HK-2 (cell line): Measurements from ENCODE around the gene CDT1.

Experiments used
- DNase-seq: peaks from one replicate; pipeline ENCODE4 v3.0.0-alpha.2; 2018; ENCODE audit not compliant: unreplicated experiment

The CDT1 gene

DNA sequence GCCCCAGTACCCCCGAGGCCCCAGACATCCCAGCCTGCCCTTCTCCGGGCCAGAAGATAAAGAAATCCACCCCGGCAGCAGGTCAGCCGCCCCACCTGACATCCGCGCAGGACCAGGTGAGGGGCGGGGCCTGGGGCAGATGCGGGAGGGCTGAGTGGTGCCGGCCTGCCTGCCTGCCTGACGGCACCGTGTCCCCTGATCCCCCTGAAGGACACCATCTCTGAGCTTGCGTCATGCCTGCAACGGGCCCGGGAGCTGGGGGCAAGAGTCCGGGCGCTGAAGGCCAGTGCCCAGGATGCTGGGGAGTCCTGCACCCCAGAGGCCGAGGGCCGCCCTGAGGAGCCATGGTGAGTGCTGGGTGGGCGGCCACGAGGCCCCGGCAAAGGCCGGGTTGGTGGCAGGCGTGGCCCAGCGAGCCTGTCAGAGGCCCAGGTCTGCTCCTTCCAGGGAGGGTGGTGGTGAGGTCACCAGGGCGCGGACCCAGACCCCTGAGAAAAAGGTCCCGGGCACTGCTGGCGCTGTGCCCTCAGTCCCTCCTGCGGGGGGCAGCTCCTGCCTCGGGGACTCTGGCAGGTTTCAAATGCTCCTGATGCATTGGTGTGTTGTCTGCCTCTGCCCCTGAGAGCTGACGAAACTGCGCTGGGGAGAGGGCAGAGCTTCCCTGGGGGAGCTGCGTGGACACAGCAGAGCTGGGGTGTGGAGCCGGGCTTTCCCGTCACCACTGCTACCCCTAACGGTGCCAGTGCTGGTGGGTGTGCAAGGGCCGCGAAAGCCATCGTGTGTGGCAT, 1.2 kb downstream of the CDT1 start:
- peak; percentile 50 for DNase-seq

DNA sequence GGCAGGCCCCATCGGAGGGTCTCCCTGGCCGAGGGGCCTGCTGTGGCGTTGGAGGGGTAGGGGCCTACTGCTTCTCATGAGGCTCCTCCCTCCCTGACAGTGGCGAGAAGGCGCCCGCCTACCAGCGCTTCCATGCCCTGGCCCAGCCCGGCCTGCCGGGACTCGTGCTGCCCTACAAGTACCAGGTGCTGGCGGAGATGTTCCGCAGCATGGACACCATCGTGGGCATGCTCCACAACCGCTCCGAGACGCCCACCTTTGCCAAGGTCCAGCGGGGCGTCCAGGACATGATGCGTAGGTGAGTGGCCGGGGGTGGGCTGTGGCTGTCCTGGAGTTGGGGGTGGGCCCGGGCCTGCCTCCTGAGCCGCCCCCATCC, 1.7 kb downstream of the CDT1 start:
- DNase-seq: no peak

DNA sequence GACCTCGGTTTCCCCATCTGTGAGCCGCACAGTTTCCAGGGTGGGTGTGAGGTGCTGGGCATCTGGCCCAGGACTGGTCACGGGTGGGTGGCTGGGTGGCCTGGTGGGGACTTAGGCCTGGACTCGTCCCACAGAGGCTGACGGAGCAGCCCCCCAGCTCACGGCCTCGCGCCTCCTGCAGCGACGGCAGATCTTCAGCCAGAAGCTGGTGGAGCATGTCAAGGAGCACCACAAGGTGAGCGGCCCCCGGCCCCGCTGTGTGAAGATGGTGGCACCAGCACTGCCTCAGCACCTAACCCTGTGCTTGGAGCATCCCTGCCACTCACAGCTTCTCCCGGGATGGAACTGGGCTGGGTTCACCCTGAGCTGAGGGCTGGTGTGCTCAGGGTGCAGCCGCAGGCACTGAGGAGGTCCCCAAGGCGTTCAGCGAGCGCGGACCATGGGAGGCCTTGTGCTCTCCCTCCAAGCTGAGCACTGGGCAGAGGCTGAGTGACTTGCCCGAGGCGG, 2.4 kb downstream of the CDT1 start:
- no peak for DNase-seq

DNA sequence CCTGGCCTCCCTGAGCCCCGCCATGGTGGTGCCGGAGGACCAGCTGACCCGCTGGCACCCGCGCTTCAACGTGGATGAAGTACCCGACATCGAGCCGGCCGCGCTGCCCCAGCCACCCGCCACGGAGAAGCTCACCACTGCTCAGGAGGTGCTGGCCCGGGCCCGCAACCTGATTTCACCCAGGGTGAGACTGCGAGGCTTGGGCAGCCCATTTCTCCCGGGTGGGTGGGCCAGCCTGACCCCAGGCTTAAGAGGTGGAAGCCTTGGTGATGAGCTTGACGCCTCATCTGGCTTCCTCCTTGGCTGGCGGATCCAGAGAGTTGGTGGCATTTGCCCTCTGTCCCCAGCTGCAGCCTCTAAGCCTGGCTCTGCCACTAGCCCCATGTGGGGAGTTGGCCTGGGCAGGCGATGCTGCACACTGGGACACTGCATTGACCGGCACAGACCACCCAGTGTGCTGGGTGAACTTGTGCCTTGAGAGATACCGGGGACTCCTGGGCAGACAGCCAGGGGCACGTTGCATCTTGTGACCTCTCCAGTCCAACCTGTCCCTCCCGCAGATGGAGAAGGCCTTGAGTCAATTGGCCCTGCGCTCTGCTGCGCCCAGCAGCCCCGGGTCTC, 3.0 kb downstream of the CDT1 start:
- no peak for DNase-seq

DNA sequence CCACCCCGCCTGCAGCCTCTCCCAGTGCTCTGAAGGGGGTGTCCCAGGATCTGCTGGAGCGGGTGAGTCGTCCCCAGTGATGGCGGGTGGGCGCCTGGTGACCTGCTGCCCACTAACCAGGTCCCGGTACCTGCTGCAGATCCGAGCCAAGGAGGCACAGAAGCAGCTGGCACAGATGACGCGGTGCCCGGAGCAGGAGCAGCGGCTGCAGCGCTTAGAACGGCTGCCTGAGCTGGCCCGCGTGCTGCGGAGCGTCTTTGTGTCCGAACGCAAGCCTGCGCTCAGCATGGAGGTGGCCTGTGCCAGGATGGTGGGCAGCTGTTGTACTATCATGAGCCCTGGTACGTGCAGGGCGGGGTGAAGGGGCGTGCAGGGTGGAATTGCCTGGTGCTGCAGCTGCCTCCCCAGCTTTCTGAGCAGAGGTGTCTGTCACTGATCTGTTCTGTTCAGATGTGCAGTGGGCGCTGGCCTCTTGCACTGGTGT, 3.6 kb downstream of the CDT1 start:
- no peak for DNase-seq

DNA sequence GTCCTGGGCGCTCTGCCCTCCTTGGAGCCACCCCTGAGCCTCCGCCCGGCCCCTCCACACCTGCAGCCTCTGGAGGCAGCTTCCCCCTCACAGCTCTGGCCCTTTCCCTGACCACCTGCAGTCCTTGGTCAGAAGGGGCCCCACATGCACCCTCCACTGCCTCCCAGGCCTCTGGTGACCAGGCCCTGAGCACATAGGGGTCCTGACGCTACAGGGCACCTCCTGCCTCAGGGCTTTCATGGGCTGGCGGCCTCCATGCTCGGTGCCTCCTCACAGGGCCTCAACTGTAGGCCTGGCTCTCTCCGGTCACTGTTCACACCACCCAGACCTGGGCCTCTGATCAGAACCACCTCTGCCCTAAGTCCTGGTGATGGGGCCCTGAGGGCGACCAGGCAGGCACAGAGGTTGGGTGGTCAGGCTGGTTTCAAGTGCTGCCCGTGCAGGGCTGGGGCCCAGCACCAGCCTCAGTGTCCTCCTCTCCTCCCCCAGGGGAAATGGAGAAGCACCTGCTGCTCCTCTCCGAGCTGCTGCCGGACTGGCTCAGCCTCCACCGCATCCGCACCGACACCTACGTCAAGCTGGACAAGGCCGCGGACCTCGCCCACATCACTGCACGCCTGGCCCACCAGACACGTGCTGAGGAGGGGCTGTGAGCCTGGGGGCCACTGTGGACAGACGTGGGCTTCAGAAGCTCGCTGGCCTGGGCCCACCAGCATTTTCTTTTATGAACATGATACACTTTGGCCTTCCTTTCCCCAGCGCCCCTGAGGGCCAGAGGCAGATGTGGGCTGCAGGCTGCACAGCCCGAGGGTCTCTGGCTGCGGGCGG, 4.3 kb downstream of the CDT1 start:
- DNase-seq: no peak

DNA sequence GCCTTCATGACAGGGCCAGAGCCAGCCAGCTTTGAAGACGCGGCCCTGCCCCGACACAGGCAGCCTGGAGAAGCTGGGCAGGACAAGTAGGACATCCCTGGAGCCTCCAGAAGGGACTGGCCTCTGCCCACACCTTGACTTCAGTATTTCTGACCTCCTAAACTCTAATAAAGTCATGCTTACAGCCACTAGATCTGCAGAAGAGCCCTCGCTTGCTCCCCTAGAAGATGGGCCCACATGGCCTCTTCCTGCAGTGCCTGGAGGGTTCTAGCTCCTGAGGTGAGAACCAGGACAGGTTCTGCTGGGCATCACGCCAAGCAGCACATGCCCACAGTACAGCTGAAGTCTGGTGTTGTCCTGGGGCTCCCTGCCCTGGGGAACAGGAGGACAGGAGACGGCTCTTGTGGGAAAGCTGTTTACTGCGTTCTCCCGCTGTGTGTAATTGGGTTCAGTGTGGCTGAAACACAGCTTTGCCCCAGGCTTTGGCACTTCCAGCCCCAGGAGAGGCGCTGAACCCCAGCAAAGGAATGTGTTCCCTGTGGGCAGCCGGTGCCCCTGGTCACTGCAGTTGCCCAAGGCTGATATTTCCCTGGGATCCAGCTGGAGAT, 5.6 kb downstream of the CDT1 start:
- DNase-seq: no peak

DNA sequence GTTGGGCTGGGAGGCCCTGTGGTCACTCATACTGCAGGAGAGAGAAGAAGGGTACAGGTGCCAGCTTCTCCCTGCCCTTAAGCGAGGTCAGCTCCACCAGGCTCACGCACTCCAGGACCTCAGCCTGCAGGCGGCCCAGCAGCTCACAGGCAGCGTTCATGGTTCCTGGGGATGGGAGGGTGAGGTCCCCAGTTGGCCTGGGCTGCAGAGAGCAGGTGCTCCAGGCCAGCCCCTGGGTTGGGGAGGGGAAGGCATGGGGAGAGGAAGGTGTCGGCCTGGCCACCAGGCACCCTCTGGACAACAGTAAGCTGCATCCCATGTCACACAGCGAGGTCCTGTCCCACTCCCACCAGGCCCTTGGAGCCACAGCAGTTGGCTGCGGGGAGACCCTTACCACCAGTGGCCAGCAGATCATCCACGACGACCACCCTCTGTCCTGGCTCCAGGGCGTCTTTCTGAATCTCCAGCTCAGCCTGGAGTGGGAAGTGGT, 6.1 kb downstream of the CDT1 start:
- DNase-seq: no peak

DNA sequence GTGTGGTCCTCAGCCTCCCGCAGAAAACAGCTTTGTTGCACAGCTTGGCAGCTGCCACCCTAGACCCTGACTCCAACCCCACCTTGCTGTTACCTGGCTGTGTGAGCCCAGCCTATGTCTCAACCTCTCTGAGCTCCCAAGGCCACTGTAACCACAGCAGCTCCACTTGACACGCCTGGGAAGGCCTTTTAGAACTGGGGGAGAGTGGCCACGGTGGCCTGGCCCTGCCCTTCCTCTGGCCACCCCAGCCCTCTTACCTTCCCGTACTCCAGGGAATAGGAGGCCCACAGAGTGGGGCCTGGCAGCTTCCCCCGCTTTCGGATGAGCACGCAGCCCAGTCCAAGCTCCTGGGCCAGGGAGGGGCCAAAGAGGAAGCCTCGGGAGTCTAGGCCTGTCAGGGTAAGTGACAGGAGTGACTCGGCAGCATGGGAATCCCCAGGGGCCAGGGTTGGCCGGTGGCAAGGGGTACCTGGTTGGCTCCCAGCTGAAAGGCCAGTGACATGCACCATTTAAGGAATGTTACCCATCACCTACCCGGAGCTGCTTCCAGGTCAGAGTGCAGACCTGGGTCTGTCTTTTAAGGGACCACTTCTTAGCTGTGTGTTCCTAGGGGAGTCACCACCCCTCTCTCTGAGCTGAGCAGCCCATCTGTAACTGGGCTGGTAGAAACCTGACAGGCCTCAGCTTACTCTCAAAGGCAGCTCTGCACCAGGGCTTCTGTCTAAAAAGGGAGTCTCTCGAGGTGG, 6.8 kb downstream of the CDT1 start:
- DNase-seq: peak; percentile 65

DNA sequence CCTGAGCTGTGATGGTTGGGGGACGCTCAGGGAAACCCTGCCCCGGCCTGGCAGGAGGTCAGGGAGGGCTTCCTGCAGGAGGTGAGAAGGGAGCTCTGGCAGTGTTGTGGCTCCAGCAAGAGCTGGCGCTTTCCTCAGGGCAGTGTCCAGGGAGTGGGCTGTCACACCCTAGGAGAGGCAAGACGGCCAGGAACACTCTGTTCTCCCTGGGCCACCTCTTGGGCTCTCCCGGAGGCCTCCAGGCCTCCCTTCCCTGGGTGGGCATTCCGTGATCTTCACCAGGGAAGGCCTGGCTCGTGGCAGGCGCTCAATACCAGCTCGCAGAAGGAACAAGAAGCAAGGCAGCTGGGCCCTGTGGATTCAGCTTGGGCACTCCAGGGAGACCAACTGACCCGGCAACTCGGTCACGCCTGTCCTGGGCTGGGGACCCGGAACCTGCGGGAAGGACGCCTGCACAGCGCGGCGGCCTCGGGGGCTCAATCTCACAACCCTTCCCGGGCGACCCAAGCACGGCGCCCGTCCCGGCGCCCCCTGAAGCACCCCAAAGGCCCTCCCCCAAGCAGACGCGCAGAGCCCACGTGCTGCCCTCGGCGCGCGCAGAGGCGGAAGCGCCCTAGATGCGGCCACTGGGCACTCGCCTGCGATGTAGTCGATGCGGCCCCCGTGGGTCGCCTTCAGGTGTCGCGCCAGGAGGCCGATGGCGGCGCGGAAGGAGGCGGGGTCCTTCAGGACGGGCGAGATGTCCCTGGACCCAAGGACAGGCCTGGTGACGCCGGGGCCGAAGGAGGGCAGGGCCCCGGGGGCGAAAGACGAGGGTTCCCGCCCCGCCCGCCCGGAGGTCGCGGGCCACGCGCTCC, 7.6 kb downstream of the CDT1 start:
- DNase-seq: peak; percentile 76

DNA sequence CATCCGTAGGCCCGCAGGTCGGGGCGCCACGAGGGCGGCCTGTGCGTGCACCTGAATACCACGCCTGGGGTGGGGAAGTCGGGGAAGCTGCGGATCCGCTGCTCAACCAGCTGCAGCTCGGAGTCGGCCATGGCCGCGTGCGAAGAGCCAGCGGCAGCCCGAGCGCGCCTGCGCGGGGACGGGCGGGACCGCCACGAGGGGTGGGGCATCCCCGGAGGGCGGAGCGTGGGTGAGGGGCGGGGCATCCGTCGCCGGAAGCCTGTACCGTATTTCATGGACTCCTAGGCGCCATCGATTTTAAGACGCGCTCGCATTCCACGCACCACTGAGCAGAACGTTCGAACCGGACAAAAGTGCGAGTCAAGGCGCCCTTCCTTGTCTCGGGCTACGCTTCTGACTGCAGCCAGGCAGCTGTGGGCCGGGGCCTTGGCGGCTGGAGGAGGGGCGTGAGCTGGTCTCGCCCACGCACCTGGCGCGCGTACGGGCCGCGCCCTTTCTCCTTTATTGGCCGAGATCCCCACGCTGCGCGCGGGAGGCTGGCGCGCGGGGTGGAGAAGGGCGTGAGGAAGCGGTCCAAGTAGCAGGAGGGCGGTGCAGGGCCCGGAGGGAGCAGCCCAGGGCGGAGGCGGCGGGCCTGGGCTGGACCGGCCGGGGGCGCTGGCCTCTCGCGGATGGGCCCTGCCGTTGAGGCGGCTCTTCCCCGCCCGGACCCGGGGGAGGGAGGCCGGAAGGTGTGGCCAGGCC, 8.4 kb downstream of the CDT1 start, which contains the start of gene APRT:
Gene APRT (minus strand): TSS at position 160 of the 744 bp plus-strand sequence. CDS start 29 bp downstream, at position 131.
- DNase-seq: peak; percentile 97

DNA sequence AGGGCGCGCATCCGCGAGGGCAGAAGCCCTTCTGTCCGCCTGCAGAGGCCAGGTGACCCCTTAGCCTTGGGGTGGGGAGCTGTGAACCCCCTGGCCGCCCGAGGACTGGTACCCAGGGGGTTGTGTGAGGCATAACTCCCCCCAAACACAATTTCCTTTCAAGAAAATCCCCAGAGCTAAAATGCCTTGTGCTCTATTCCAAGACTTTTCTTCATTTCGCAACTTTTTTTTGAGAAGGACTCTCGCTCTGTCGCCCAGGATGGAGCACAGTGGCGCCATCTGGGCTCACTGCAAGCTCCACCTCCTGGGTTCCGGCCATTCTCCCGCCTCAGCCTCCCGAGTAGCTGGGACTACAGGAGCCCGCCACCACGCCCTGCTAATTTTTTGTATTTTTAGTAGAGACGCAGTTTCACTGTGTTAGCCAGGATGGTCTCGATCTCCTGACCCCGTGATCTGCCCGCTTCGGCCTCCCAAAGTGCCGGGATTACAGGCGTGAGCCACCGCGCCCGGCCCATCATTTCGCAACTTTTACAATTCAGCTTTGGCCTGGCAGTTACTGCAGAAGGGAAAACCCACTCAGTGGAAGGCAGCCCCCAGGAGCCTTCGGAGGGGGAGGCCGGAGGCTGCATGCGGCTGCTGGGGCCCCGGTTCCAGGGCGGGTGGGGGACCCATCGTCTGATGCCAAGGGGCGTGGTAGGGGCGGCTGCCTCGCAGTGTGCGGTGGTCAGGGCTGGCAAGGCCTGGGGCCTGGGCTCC, 9.1 kb downstream of the CDT1 start:
- DNase-seq: peak; percentile 39

DNA sequence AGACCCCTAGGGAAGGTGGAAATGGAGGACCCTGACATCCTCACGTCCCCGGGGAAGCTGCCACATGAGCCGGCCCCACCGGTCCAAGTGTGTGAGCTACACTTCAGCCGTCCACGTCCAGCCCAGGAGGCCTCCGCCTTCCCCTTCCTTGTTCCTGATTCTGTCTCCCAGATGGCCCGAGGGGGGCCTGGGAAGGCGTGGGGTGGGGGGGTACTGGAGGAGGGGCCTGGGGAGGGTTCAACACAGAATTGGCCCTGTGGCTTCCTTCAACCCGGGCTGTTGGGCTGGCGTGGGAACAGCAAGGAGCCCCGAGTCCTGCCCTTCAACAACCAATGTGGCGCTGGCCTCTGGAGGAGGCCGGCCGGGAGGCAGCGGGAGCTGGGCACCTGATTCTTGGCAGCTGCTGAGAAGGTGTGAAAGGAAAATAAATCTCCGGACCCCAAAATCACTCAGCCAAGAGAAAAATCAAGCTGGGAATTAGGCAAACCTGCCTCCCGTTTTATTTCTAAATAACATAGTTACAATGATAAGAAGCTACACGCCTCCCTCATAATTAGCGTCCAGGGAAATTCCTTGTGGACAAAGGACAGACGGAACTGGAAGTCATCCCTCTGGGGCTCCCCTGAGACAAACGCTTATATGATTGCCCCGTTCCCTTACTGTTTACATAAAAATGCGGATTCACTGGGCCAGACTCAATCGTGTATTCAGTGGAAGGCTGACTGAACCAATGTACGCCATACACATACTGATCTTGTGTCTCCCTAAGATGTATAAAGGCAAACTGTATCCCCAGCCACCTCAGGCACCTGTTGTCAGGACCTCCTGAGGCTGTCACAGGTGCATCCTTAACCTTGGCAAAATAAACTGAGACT, 9.9 kb downstream of the CDT1 start:
- no peak for DNase-seq

DNA sequence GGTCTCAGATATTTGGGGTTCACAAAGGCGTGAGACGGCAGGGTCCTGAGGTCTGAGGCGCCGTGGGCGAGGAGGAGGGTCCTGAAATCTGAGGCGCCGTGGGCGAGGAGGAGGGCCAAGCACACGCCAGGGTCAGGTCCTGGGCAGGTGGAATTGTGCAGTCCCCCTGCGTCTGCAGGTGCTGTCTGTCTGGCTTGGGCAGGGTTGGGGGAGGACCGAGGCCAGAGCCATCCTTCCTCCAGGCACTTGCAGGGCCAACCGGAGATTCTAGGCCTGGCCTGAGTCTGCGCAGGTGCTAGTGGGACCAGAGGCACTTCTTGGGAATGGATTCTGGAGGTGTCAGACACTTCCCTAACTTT, 10.5 kb downstream of the CDT1 start:
- no peak for DNase-seq

DNA sequence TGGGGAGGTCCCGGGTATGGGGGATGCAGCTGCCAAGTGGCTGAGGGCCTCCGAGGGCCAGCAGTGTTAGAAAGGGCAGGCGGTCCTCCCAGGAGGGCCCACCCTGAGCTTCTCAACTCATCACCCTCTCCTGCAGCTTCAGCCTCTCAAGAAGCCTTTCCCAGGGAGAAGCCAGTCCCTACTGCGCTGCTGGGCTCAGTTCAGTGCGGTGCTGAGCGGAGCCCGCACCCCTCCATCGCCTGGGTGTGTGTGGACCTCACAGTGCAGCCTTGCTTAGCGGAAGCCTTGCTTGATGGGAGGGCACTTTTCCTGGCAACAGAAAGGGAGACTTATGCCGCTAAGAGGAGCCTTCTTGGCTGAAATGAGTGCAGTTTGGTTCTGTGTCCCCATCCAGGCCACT, 11.6 kb downstream of the CDT1 start:
- no peak for DNase-seq

DNA sequence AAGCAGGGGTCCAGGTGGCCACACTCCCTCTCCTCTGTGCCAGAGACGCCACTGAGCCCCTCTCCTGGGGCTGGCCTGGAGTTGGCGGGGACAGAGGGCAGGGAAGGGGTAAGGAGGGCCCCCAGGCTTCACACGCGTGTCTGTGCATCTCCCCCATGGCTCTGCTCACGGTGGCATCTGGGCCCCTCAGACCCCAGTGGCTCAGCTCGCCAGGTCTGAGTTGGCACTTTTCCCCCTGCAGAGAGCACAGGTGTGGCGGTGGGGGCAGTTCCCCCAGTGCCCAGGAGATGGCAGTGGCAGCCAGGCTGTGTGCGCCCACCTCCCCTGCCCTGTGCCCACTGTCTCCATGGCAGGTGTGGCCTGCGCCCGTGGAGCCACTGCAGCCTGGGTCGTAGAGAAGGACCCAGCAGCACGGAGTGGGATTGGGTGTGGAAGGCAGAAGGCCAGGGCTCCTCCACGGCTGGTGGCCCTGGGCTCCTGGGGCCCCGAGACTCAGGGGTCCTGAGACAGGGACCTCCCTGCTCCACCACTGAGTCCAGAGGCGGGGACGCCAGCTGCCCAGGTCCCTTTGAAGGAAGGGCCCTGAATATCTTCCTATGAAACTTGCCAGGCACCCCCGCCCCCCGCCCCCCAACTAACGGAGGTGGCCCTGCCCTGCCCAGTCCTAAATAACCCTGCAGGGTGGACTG, 12.5 kb downstream of the CDT1 start:
- peak; percentile 63 for DNase-seq
